ENCODE data around the gene DRD1.

DNA sequence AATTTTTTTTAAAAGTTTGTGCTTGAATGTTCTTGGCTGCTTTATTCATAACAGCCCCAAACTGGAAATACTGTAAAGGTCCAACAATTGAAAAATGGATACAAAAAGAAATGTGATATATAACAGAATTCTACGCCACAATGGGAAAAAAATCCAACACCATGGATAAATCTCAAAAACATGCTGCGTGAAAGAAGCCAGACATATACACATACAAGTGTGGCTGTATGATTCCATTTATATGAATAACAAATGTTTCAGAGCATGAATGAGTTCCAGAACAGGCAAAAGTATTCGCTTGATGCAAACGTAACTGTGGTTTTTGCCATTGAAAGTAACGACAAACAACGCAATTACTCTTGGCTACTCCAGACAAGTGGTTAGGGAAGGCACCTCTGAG, 27.2 kb upstream of the DRD1 start:
- TF ChIP-seq GATA3 (IDR thresholded peaks at IDR 0.05; ENCODE audit: low read depth, low read length) (no peak), GATA2 (IDR thresholded peaks at IDR 0.05; ENCODE audit: low read depth, low read length) (no peak)
